ENCODE results near the gene WT1. TPM values are rescaled to one million over a fixed set of nuclear protein-coding genes. Genes with fewer than 3 reads are reported as not detected.
A peak's percentile ranks its signal among the peaks of the same experiment; 100 is the strongest.

WT1 gene
- total and polyA plus RNA-seq, 2 of the 8 experiments (the other 6 are each of a cell fraction or from before 2014, with no cell fraction given) = 0.05 to 0.17 TPM

GRCh38 chr11:32426819-32427615, 8.3 kb downstream of the WT1 start (continued):
- TF ChIP-seq CHD7 (IDR thresholded peaks at IDR 0.05; ENCODE audit: insufficient replicate concordance, low read length) = no peak
- TF ChIP-seq RAD21 (IDR thresholded peaks at IDR 0.05 in 1 of 2, conservative IDR thresholded peaks at IDR 0.05 in 1 of 2; ENCODE audit: low read depth in 2 of 2, low read length in 2 of 2) = no peak
- no peak for TF ChIP-seq YY1 (IDR thresholded peaks at IDR 0.05; ENCODE audit: low read depth, low read length)
- no peak for TF ChIP-seq HDAC2 (IDR thresholded peaks at IDR 0.05; ENCODE audit: borderline replicate concordance in 1 of 2, low read depth in 2 of 2, low read length in 2 of 2)
- TF ChIP-seq GABPA (IDR thresholded peaks at IDR 0.05; ENCODE audit: borderline replicate concordance, insufficient read depth, low read length) = no peak
- no peak for TF ChIP-seq ASH2L (IDR thresholded peaks at IDR 0.05; ENCODE audit: low read length)
- no peak for TF ChIP-seq CHD2 (IDR thresholded peaks at IDR 0.05; ENCODE audit: low read length)
- no peak for TF ChIP-seq HDAC6 (IDR thresholded peaks at IDR 0.05; ENCODE audit: low read depth, low read length)
- no peak for TF ChIP-seq CBX5 (IDR thresholded peaks at IDR 0.05; ENCODE audit: low read depth, low read length)
- peak; percentile 71 for TF ChIP-seq KDM4A (IDR thresholded peaks at IDR 0.05; ENCODE audit: low read depth, low read length, severe bottlenecking)

All from H1 (cell line).